GM12878 (cell line): ENCODE data around the gene WDR91. TPM values are rescaled to one million over a fixed set of nuclear protein-coding genes. Genes with fewer than 3 reads are reported as not detected.

Source experiments
- ATF7 ChIP-seq: fragments of 450-650 bp; IDR thresholded peaks from 2 replicates; pipeline ENCODE4 v1.6.1; 2016; ENCODE audit warnings: low read depth, mild to moderate bottlenecking
- CBX3 ChIP-seq: fragments of 200-600 bp; sonication (generic); IDR thresholded peaks from 2 replicates; pipeline ENCODE4 v1.6.1; 2016; ENCODE audit warnings: low read depth, borderline replicate concordance
- CEBPB ChIP-seq, 2 experiments: fragments of 150-350 bp in 1 of 2; IDR thresholded peaks; 2 replicates each; pipeline ENCODE4 v1.6.1; 2012 to 2014; ENCODE audit warnings: low read depth in 2 of 2, low read length in 2 of 2, borderline replicate concordance in 1 of 2, inconsistent platforms in 1 of 2
- EED ChIP-seq: sonication (generic); IDR thresholded peaks from 2 replicates; pipeline ENCODE4 v1.6.1; 2016; ENCODE audit warnings: antibody characterized with exemption, low read depth
- HCFC1 ChIP-seq: fragments of 150-350 bp; IDR thresholded peaks from 2 replicates; pipeline ENCODE4 v1.6.1; 2014; ENCODE audit warnings: low read length
- IRF4 ChIP-seq: IDR thresholded peaks from 2 replicates; pipeline ENCODE4 v1.6.1; 2011; ENCODE audit warnings: low read depth, low read length
- MTA2 ChIP-seq: fragments of 450-650 bp; IDR thresholded peaks from 2 replicates; pipeline ENCODE4 v1.6.1; 2016; ENCODE audit warnings: low read depth, mild to moderate bottlenecking, moderate library complexity
- MYC ChIP-seq: IDR thresholded peaks from 2 replicates; pipeline ENCODE4 v1.6.1; 2011; ENCODE audit warnings: mild to moderate bottlenecking, low read length, moderate library complexity, inconsistent platforms; ENCODE audit not compliant: insufficient read depth, insufficient replicate concordance, insufficient read length, severe bottlenecking
- NFXL1 ChIP-seq: fragments of 450-650 bp; IDR thresholded peaks from 2 replicates; pipeline ENCODE4 v1.6.1; 2017; ENCODE audit warnings: antibody characterized with exemption, mild to moderate bottlenecking, borderline replicate concordance
- NFYA ChIP-seq: IDR thresholded peaks from 2 replicates; pipeline ENCODE4 v1.6.1; 2011; ENCODE audit warnings: low read depth, mild to moderate bottlenecking, low read length, improper control_type of control experiment, borderline replicate concordance
- NR2F1 ChIP-seq: fragments of 450-650 bp; conservative IDR thresholded peaks from 2 replicates; pipeline ENCODE4 v1.6.1; 2017; ENCODE audit warnings: mild to moderate bottlenecking
- RBBP5 ChIP-seq: fragments of 200-600 bp; sonication (generic); conservative IDR thresholded peaks from 2 replicates; pipeline ENCODE4 v1.6.1; 2016
- RFX5 ChIP-seq: IDR thresholded peaks from 2 replicates; pipeline ENCODE4 v1.6.1; 2011; ENCODE audit warnings: low read depth, low read length, improper control_type of control experiment
- RUNX3 ChIP-seq: IDR thresholded peaks from 2 replicates; pipeline ENCODE4 v1.6.1; 2012; ENCODE audit warnings: low read length, inconsistent platforms
- SIX5 ChIP-seq: IDR thresholded peaks from 2 replicates; pipeline ENCODE4 v1.6.1; 2011; ENCODE audit warnings: mild to moderate bottlenecking, low read depth, low read length, moderate library complexity; ENCODE audit not compliant: severe bottlenecking
- SP1 ChIP-seq: IDR thresholded peaks from one replicate; pipeline ENCODE4 v1.6.1; 2011; ENCODE audit warnings: low read depth, low read length
- SREBF2 ChIP-seq: IDR thresholded peaks from 2 replicates; pipeline ENCODE4 v1.6.1; 2012; ENCODE audit warnings: mild to moderate bottlenecking, low read length
- STAT1 ChIP-seq: fragments of 450-650 bp; conservative IDR thresholded peaks from 2 replicates; pipeline ENCODE4 v1.6.1; 2014; ENCODE audit warnings: antibody characterized with exemption, mild to moderate bottlenecking
- SUPT20H ChIP-seq: IDR thresholded peaks from 2 replicates; pipeline ENCODE4 v1.6.1; 2011; ENCODE audit warnings: low read depth, mild to moderate bottlenecking, low read length, moderate library complexity, borderline replicate concordance; ENCODE audit not compliant: control insufficient read depth
- TCF12 ChIP-seq: IDR thresholded peaks from 2 replicates; pipeline ENCODE4 v1.6.1; 2011; ENCODE audit warnings: low read depth, mild to moderate bottlenecking, low read length
- TCF3 ChIP-seq: IDR thresholded peaks from 2 replicates; pipeline ENCODE4 v1.6.1; 2012; ENCODE audit warnings: low read depth, mild to moderate bottlenecking, low read length, borderline replicate concordance; ENCODE audit not compliant: insufficient read depth
- ZNF217 ChIP-seq: fragments of 450-650 bp; IDR thresholded peaks from 2 replicates; pipeline ENCODE4 v1.6.1; 2017; ENCODE audit warnings: antibody characterized with exemption, mild to moderate bottlenecking
- ZSCAN29 ChIP-seq: fragments of 450-650 bp; IDR thresholded peaks from 2 replicates; pipeline ENCODE4 v1.6.1; 2017; ENCODE audit warnings: mild to moderate bottlenecking, moderate library complexity
- polyA plus RNA-seq, 11 experiments: library from polyadenylated mRNA; depleted of rRNA in 4 of 11; unstranded in 6 of 11; stranded (reverse) in 5 of 11; fragments of >200 nt; fragmentation: Nextera tagmentation in 4 of 11; fragmentation: Illumina TruSeq in 1 of 11; extraction: Ambion mirVana in 4 of 11; extraction: Trizol in 1 of 11; gene quantifications; 1 replicate in 1 of 11; 2 replicates in 10 of 11; pipeline versions ENCODE4 v1.2.1 to v1.2.3, GENCODE V29; 2011 to 2016; ENCODE audit warnings: inconsistent platforms in 2 of 11, missing spikeins in 2 of 11, low read depth in 1 of 11
- total RNA-seq, 4 experiments: library from RNA; depleted of rRNA in 3 of 4; stranded (reverse); fragments of >200 nt in 3 of 4; fragmentation: Illumina TruSeq in 1 of 4; extraction: Trizol in 1 of 4; gene quantifications; 2 replicates each; pipeline versions ENCODE4 v1.2.1 to v1.2.3, GENCODE V29; 2013 to 2021
- TF ChIP-seq, protein P1 (sequence below): fragments of 450-650 bp; IDR thresholded peaks from 2 replicates; pipeline ENCODE4 v1.6.1; 2017; ENCODE audit warnings: borderline replicate concordance
- TF ChIP-seq, protein P2 (sequence below): IDR thresholded peaks from 2 replicates; pipeline ENCODE4 v1.6.1; 2012; ENCODE audit warnings: improper control_type of control experiment, low read depth, low read length; ENCODE audit not compliant: insufficient replicate concordance
- TF ChIP-seq, protein P3 (sequence below): IDR thresholded peaks from 2 replicates; pipeline ENCODE4 v1.6.1; 2012; ENCODE audit warnings: low read depth, low read length, improper control_type of control experiment

Gene WDR91
- total and polyA plus RNA-seq, 10 of the 15 experiments (the other 5 are each of a cell fraction or from before 2014, with no cell fraction given), result 7.6 to 83.3 (median 16.5) TPM

DNA sequence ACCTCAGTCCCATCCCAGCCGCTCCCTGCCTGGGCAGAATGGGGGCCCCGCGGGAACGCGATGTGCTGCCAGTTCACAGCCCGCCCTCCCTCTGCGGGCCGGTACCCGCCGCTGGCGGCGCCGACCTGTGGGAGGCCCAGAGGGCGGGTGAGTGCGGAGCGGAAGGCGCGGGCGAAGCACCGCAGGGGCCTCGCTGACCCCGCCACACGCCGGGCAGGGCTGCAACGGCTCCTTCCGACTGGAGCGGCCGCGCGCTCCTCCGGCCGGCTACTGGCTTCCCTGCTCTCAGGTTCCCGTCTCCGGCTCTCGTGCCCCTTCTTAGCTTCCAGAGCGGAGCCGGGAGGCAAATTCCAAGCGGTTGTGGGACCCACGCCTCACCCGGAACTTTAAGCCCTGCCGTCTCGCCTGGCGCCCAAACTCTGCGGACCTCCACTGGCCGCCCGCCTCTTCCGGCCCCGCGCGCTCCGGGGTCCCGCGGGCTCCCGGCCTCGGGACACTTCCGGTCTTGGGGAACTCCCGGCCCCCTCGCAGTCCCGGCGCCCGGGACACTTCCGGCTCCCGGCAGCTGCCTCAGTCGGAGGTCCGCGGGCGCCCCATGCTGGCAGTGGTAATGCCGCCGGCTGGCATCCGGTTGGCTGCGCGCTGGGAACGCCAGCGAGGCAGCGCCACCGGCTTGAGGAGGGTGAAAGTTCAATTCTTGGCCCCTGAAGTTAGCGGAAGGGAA, 40.9 kb downstream of the WDR91 start, which contains the start of gene CYREN (continued):
- TF ChIP-seq, protein P1, sequence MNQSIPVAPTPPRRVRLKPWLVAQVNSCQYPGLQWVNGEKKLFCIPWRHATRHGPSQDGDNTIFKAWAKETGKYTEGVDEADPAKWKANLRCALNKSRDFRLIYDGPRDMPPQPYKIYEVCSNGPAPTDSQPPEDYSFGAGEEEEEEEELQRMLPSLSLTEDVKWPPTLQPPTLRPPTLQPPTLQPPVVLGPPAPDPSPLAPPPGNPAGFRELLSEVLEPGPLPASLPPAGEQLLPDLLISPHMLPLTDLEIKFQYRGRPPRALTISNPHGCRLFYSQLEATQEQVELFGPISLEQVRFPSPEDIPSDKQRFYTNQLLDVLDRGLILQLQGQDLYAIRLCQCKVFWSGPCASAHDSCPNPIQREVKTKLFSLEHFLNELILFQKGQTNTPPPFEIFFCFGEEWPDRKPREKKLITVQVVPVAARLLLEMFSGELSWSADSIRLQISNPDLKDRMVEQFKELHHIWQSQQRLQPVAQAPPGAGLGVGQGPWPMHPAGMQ, result no peak
- TF ChIP-seq ZSCAN29, result 0 out of 2 replicates have a peak, but pooled peaks have one; percentile 9
- no peak for TF ChIP-seq SREBF2
- TF ChIP-seq NR2F1, result peak; percentile 76
- TF ChIP-seq CEBPB (IDR thresholded peaks at IDR 0.05; ENCODE audit: borderline replicate concordance in 1 of 2, low read depth in 2 of 2, low read length in 2 of 2), result no peak
- TF ChIP-seq NFYA, result no peak
- peak; percentile 88; the same call in 1 of the 2 replicates for TF ChIP-seq STAT1
- TF ChIP-seq RBBP5, result no peak
- TF ChIP-seq MYC, result no peak
- TF ChIP-seq NFXL1, result no peak
- TF ChIP-seq HCFC1, result peak; percentile 62
- TF ChIP-seq, protein P2, sequence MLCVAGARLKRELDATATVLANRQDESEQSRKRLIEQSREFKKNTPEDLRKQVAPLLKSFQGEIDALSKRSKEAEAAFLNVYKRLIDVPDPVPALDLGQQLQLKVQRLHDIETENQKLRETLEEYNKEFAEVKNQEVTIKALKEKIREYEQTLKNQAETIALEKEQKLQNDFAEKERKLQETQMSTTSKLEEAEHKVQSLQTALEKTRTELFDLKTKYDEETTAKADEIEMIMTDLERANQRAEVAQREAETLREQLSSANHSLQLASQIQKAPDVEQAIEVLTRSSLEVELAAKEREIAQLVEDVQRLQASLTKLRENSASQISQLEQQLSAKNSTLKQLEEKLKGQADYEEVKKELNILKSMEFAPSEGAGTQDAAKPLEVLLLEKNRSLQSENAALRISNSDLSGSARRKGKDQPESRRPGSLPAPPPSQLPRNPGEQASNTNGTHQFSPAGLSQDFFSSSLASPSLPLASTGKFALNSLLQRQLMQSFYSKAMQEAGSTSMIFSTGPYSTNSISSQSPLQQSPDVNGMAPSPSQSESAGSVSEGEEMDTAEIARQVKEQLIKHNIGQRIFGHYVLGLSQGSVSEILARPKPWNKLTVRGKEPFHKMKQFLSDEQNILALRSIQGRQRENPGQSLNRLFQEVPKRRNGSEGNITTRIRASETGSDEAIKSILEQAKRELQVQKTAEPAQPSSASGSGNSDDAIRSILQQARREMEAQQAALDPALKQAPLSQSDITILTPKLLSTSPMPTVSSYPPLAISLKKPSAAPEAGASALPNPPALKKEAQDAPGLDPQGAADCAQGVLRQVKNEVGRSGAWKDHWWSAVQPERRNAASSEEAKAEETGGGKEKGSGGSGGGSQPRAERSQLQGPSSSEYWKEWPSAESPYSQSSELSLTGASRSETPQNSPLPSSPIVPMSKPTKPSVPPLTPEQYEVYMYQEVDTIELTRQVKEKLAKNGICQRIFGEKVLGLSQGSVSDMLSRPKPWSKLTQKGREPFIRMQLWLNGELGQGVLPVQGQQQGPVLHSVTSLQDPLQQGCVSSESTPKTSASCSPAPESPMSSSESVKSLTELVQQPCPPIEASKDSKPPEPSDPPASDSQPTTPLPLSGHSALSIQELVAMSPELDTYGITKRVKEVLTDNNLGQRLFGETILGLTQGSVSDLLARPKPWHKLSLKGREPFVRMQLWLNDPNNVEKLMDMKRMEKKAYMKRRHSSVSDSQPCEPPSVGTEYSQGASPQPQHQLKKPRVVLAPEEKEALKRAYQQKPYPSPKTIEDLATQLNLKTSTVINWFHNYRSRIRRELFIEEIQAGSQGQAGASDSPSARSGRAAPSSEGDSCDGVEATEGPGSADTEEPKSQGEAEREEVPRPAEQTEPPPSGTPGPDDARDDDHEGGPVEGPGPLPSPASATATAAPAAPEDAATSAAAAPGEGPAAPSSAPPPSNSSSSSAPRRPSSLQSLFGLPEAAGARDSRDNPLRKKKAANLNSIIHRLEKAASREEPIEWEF, result no peak
- no peak for TF ChIP-seq SUPT20H
- peak; percentile 24; the same call in 1 of the 2 replicates for TF ChIP-seq RUNX3
- peak; percentile 80 for TF ChIP-seq TCF3
- peak; percentile 89 for TF ChIP-seq EED
- TF ChIP-seq TCF12, result peak; percentile 79; the same call in 1 of the 2 replicates
- TF ChIP-seq ATF7, result no peak
- peak; percentile 45 for TF ChIP-seq SIX5
- no peak for TF ChIP-seq MTA2
- no peak for TF ChIP-seq CBX3
- TF ChIP-seq, protein P3, sequence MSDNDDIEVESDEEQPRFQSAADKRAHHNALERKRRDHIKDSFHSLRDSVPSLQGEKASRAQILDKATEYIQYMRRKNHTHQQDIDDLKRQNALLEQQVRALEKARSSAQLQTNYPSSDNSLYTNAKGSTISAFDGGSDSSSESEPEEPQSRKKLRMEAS, result no peak; the same call in 1 of the 2 replicates
- TF ChIP-seq IRF4, result no peak
- TF ChIP-seq ZNF217, result no peak
- TF ChIP-seq RFX5, result no peak
- TF ChIP-seq SP1, result peak; percentile 7
